Measurements from ENCODE around the gene CLIP4. TPM values are rescaled to one million over a fixed set of nuclear protein-coding genes. Genes with fewer than 3 reads are reported as not detected.

CLIP4 gene
- total and polyA plus RNA-seq, 2 experiments from 2014 or later: 4.2 to 7.0 TPM

DNA sequence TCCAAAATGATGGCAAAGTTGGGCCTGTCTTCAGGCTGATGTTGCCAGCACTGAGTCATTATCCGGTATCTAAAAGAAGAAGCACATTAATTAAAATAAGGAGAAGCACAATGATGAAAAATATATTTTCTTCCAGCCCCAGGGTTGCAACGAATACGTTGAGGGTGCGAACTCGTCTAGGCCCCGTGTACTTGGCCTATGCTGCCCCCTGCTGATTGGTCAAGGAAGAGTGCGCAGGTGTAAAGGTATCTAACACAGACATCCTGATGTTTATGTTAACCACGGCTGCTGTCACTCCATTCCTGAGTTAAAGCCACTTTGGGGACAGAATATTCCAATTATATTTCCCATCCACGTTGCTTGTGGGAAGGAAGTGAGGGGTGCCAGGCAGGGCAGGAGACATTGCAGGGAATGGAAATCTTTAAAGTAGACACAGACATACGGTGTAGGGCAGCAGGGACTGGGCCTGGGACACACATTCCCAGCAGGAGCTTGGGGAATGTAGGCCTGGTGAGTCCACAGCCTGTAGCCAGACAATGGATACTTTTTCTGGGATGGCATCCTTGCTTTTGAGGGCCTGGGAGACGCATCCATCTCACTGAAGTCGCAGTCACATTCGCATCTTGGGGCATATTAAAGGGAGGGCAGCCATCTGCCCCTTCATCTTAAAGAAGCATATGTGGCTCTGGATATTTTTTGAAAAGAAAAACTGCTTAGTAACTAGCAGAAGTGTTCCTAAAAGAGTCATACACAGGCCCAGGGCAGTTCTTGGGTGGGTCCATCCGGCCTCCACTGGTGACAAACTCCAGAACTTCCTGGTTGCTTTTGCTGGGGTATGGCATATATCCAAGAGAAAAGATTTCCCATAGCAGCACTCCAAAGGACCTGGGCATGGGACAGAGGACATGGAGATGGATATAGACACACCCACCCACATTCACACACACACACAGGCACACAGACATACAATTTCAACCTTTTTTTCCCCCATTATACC lies 81.9 kb downstream of the CLIP4 start:
- H3K27me3 ChIP-seq: no peaks in the 10 kb centered on the region
- TF ChIP-seq, protein P1, sequence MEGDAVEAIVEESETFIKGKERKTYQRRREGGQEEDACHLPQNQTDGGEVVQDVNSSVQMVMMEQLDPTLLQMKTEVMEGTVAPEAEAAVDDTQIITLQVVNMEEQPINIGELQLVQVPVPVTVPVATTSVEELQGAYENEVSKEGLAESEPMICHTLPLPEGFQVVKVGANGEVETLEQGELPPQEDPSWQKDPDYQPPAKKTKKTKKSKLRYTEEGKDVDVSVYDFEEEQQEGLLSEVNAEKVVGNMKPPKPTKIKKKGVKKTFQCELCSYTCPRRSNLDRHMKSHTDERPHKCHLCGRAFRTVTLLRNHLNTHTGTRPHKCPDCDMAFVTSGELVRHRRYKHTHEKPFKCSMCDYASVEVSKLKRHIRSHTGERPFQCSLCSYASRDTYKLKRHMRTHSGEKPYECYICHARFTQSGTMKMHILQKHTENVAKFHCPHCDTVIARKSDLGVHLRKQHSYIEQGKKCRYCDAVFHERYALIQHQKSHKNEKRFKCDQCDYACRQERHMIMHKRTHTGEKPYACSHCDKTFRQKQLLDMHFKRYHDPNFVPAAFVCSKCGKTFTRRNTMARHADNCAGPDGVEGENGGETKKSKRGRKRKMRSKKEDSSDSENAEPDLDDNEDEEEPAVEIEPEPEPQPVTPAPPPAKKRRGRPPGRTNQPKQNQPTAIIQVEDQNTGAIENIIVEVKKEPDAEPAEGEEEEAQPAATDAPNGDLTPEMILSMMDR (IDR thresholded peaks at IDR 0.05; ENCODE audit: low read depth, low read length): peak; percentile 83
- H3K27ac ChIP-seq: no peak overlapping the region
- no peak overlapping the region for H3K4me3 ChIP-seq
- H3K9me3 ChIP-seq (ENCODE audit: low read depth): no peaks in the 10 kb centered on the region
- H3K4me1 ChIP-seq (ENCODE audit: low read depth): no peaks in the 10 kb centered on the region
- no peaks in the 10 kb centered on the region for H3K36me3 ChIP-seq
- peak; percentile 69 to 76 for DNase-seq (ENCODE audit: low read depth in 1 of 2, low spot score in 1 of 2)

DNA sequence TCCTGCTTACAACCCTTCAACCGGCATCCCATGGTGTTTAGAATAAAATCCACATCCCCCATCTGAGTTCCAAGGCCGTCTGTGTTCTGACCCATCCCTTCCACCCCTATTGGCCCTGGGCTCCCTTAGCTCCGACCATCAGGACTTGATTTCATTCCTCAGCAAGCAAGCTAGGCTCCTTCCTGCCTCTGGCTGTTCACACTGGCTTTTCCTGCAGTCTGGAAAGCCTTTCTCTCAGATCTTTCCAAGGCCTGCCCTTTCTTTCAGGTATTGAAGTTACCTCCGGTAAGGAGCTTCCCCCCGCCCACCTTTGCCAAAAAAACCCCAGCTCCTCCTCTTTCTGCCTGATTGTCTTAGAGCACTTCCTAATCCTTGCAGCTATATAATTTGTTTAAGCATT lies 86.8 kb downstream of the CLIP4 start:
- H3K4me3 ChIP-seq: no peak overlapping the region
- no peak for DNase-seq (ENCODE audit: low read depth in 1 of 2, low spot score in 1 of 2)

DNA sequence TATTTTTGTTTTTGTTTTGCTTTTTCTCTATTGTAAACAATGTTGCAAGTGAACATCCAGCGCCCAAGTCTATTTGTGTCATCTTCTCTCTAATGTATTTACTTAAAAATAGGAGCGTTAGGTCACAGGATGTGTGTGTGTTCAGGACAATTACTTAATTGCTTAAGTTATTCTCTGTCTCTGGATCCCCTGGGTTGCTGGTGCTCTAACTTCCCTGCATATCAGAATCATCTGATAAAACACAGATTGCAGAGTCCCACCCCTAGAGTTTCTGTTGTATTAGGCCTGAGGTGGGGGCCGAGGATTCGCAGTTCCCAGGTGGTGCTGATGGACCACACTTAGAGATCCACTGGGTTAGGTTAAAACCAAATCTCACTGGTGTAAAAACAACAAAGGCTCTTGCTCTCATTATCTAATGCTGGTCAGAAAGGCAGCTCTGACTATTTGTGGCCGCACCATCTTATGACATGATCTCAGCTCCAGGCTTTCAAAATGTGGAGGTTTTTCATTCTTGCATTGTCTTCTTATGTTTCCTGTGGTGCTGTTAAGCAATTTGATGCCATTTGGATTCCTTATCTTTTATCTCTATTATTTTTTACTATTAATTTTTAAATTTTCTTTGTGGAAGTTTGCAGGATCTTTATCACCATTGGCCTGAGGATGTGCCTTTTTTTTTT lies 87.7 kb downstream of the CLIP4 start:
- Histone ChIP-seq H3K27ac (no peak overlapping the region), H3K4me3 (no peak overlapping the region), H3K9me3 (ENCODE audit: low read depth) (no peaks in the 10 kb centered on the region), H3K4me1 (ENCODE audit: low read depth) (no peaks in the 10 kb centered on the region), H3K27me3 (no peaks in the 10 kb centered on the region), H3K36me3 (no peaks in the 10 kb centered on the region)
- no peak for DNase-seq (ENCODE audit: low read depth in 1 of 2, low spot score in 1 of 2)
- TF ChIP-seq, protein P1 (IDR thresholded peaks at IDR 0.05; ENCODE audit: low read depth, low read length): no peak

More for the DNA sequence above, 86.8 kb downstream of the CLIP4 start:
- TF ChIP-seq, protein P1 (IDR thresholded peaks at IDR 0.05; ENCODE audit: low read depth, low read length): no peak
- Histone ChIP-seq H3K36me3 (no peaks in the 10 kb centered on the region), H3K27me3 (no peaks in the 10 kb centered on the region), H3K27ac (no peak overlapping the region), H3K9me3 (ENCODE audit: low read depth) (no peaks in the 10 kb centered on the region), H3K4me1 (ENCODE audit: low read depth) (no peaks in the 10 kb centered on the region)

DNA sequence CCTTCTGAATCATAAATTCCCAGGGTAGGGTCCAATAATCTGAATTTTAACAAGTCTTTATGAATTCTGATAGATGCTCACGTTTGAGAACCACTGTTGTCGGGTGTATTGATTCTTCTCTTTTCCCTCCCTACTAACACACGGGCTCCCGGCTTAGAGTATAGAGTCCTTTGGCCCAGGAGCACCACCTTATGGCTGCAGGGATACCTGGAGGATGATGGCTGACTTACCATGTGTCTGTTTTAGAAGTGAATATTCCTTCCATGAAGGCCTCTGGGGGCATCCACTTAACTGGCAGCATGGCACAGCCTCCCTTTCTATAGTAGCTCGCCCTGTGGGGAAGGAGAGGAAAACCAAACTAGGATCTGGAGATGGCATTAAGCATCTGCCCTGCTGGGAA lies 91.7 kb downstream of the CLIP4 start:
- Histone ChIP-seq H3K27ac (no peak overlapping the region), H3K4me3 (no peak overlapping the region), H3K36me3 (no peaks in the 10 kb centered on the region), H3K27me3 (no peaks in the 10 kb centered on the region), H3K4me1 (ENCODE audit: low read depth) (no peaks in the 10 kb centered on the region), H3K9me3 (ENCODE audit: low read depth) (no peaks in the 10 kb centered on the region)
- DNase-seq (ENCODE audit: low read depth in 1 of 2, low spot score in 1 of 2): no peak
- TF ChIP-seq, protein P1 (IDR thresholded peaks at IDR 0.05; ENCODE audit: low read depth, low read length): no peak

DNA sequence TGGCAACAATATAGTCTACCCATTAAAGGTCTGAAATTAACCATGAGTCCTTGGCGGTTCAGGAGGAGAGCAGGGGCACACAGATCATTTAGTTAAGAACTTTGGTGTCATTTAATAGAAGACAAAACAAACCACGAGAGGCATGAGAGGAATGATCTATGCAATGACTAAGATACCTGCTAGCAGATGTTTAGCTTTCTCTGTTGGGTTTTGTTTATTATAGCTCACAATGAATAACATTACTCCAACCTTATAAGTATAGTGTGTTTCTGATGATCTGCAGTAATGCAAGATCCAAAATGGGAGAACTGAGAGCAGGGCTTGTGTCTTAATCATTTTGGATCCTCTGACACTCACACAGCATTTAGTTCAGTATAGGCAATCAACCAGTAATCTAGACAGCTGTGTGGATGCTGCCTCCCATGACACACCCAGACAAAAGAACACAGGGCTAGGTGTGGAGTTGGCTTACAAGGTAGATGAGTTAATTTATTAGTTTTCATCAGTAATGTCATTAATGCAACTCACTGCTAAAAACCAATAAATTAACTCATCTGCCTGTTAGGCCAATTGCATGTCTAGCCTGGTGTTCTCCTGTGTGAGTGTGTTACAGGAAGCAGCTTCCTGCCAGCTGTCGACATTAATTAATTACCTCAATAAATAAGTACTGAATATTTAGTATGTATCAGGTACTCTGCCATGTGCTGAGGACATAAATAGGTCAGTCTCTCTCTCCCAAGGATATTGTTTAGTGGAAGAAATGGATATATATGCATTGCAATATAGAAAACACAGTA lies 92.3 kb downstream of the CLIP4 start:
- DNase-seq (ENCODE audit: low read depth in 1 of 2, low spot score in 1 of 2): no peak
- Histone ChIP-seq H3K27ac (no peak overlapping the region), H3K4me1 (ENCODE audit: low read depth) (no peaks in the 10 kb centered on the region), H3K4me3 (no peak overlapping the region), H3K36me3 (no peaks in the 10 kb centered on the region), H3K9me3 (ENCODE audit: low read depth) (no peaks in the 10 kb centered on the region), H3K27me3 (no peaks in the 10 kb centered on the region)
- TF ChIP-seq, protein P1 (IDR thresholded peaks at IDR 0.05; ENCODE audit: low read depth, low read length): no peak

Measured in cardiac muscle cell (in vitro differentiated cells and primary cell).